H1 (cell line): ENCODE data around the gene MBD3. TPM values are rescaled to one million over a fixed set of nuclear protein-coding genes. Genes with fewer than 3 reads are reported as not detected.

Experiments used
- CTCF ChIA-PET: fragments of 300-600 bp; sonication (Branson Sonifier 250); formaldehyde crosslinking; loops from one replicate; lab custom pipeline; 2021; ENCODE audit not compliant: partially characterized antibody; lab: Charles Lee
- POLR2A ChIA-PET: fragments of 300-600 bp; sonication (Branson Sonifier 250); formaldehyde crosslinking; loops from one replicate; lab custom pipeline; 2021; ENCODE audit warnings: inconsistent platforms; ENCODE audit not compliant: partially characterized antibody; lab: Charles Lee
- DNase-seq, 2 experiments: peaks; one replicate each; pipeline versions ENCODE4 v3.0.0 to v3.0.0-alpha.2; 2010 to 2022; ENCODE audit warnings: low spot score in 2 of 2, low read depth in 1 of 2, mixed read lengths in 1 of 2
- FAIRE-seq: peaks from 2 replicates; lab custom pipeline; 2011; peaks lifted over from hg19 to GRCh38; lab: Jason Lieb, UNC
- H2AFZ ChIP-seq: 2 replicates; pipeline ENCODE4 v1.8.1; 2012; ENCODE audit warnings: low read length, inconsistent platforms
- H2AK5ac ChIP-seq: 2 replicates; pipeline ENCODE4 v1.6.1; 2013; ENCODE audit warnings: low read depth, low read length
- H2BK120ac ChIP-seq: replicated peaks from 2 replicates; pipeline ENCODE3; 2013; ENCODE audit warnings: low read depth, low read length, inconsistent platforms
- H2BK12ac ChIP-seq: 2 replicates; pipeline ENCODE4 v1.6.1; 2013; ENCODE audit warnings: low read depth, low read length
- H2BK15ac ChIP-seq: 2 replicates; pipeline ENCODE4 v1.6.1; 2013; ENCODE audit warnings: low read length
- H2BK20ac ChIP-seq: 2 replicates; pipeline ENCODE4 v1.6.1; 2013; ENCODE audit warnings: low read length
- H2BK5ac ChIP-seq: 2 replicates; pipeline ENCODE4 v1.6.1; 2013; ENCODE audit warnings: low read depth, low read length
- H3K14ac ChIP-seq: 2 replicates; pipeline ENCODE4 v1.6.1; 2013; ENCODE audit warnings: inconsistent platforms; ENCODE audit not compliant: insufficient read length
- H3K18ac ChIP-seq: 2 replicates; pipeline ENCODE4 v1.6.1; 2013; ENCODE audit warnings: low read length; ENCODE audit errors: extremely low read depth
- H3K23ac ChIP-seq: 2 replicates; pipeline ENCODE4 v1.6.1; 2013; ENCODE audit warnings: inconsistent platforms; ENCODE audit not compliant: insufficient read length
- H3K23me2 ChIP-seq: 2 replicates; pipeline ENCODE4 v1.6.1; 2013; ENCODE audit warnings: low read depth, low read length
- H3K27ac ChIP-seq: 2 replicates; pipeline ENCODE4 v1.6.1; 2011; ENCODE audit warnings: low read depth, low read length, inconsistent platforms
- H3K27me3 ChIP-seq, 4 experiments: replicated peaks in 1 of 4; 1 replicate in 1 of 4; 2 replicates in 3 of 4; pipeline versions ENCODE4 v1.6.1 to v1.8.1; 2011 to 2013; ENCODE audit warnings: low read length in 3 of 4, mild to moderate bottlenecking in 3 of 4, inconsistent platforms in 2 of 4, mixed read lengths in 2 of 4, moderate library complexity in 1 of 4; ENCODE audit not compliant: control insufficient read depth in 3 of 4, insufficient read depth in 3 of 4; ENCODE audit errors: extremely low read depth in 1 of 4
- H3K36me3 ChIP-seq, 4 experiments: 2 replicates each; pipeline versions ENCODE4 v1.6.1 to v1.8.1; 2011 to 2013; ENCODE audit warnings: mild to moderate bottlenecking in 4 of 4, low read length in 3 of 4, moderate library complexity in 2 of 4, control low read depth in 1 of 4, inconsistent platforms in 1 of 4; ENCODE audit not compliant: insufficient read depth in 4 of 4, control insufficient read depth in 2 of 4
- H3K4ac ChIP-seq: replicated peaks from 2 replicates; pipeline ENCODE3; 2013; ENCODE audit warnings: low read length, low read depth, mixed read lengths, inconsistent platforms; ENCODE audit not compliant: insufficient read length
- H3K4me1 ChIP-seq, 4 experiments: replicated peaks in 1 of 4; 1 replicate in 1 of 4; 2 replicates in 3 of 4; pipeline versions ENCODE4 v1.6.1 to v1.8.1; 2011 to 2013; ENCODE audit warnings: low read length in 3 of 4, inconsistent platforms in 2 of 4, mixed read lengths in 1 of 4; ENCODE audit not compliant: insufficient read depth in 4 of 4, control insufficient read depth in 3 of 4
- H3K4me2 ChIP-seq, 2 experiments: 2 replicates each; pipeline versions ENCODE4 v1.6.1 to v1.8.1; 2011 to 2013; ENCODE audit warnings: low read depth in 2 of 2, low read length in 2 of 2, control low read depth in 1 of 2, inconsistent platforms in 1 of 2, mild to moderate bottlenecking in 1 of 2; ENCODE audit not compliant: insufficient read depth in 1 of 2
- H3K4me3 ChIP-seq, 4 experiments: fragments of 200-600, 300-600 bp in 1 of 4; sonication (generic), shearing (Covaris generic), sonication (Bioruptor Twin) in 1 of 4; 2 replicates each; pipeline versions ENCODE4 v1.5.1 to v1.8.1; 2011 to 2016; ENCODE audit warnings: low read length in 4 of 4, low read depth in 3 of 4, control low read depth in 2 of 4, inconsistent platforms in 2 of 4, mild to moderate bottlenecking in 2 of 4, mixed read lengths in 1 of 4, moderate library complexity in 1 of 4; ENCODE audit not compliant: insufficient read depth in 2 of 4; ENCODE audit errors: extremely low read depth in 1 of 4
- H3K56ac ChIP-seq: replicated peaks from 2 replicates; pipeline ENCODE3; 2013; ENCODE audit warnings: low read depth, mild to moderate bottlenecking, mixed read lengths, low read length, inconsistent platforms; ENCODE audit not compliant: insufficient read length
- H3K79me1 ChIP-seq: 2 replicates; pipeline ENCODE4 v1.6.1; 2013; ENCODE audit warnings: low read depth, low read length, control low read depth
- H3K79me2 ChIP-seq, 2 experiments: 2 replicates each; pipeline versions ENCODE4 v1.6.1 to v1.8.1; 2012 to 2013; ENCODE audit warnings: low read length in 2 of 2, mild to moderate bottlenecking in 2 of 2, inconsistent platforms in 1 of 2; ENCODE audit not compliant: insufficient read depth in 2 of 2, control insufficient read depth in 1 of 2
- H3K9ac ChIP-seq, 4 experiments: replicated peaks in 1 of 4; 1 replicate in 1 of 4; 2 replicates in 3 of 4; pipeline versions ENCODE4 v1.6.1 to v1.8.1; 2011 to 2013; ENCODE audit warnings: low read depth in 3 of 4, low read length in 3 of 4, control low read depth in 2 of 4, mild to moderate bottlenecking in 2 of 4, moderate library complexity in 2 of 4, inconsistent platforms in 1 of 4; ENCODE audit errors: extremely low read depth in 1 of 4
- H3K9me3 ChIP-seq, 2 experiments: 2 replicates each; pipeline versions ENCODE4 v1.6.1 to v1.8.1; 2012 to 2013; ENCODE audit warnings: mild to moderate bottlenecking in 2 of 2, moderate library complexity in 2 of 2, control low read depth in 1 of 2, inconsistent platforms in 1 of 2, low read depth in 1 of 2, low read length in 1 of 2, mixed read lengths in 1 of 2; ENCODE audit not compliant: insufficient read depth in 2 of 2
- H4K20me1 ChIP-seq, 2 experiments: replicated peaks in 1 of 2; 2 replicates each; pipeline versions ENCODE3 to v1.8.1; 2011 to 2013; ENCODE audit warnings: inconsistent platforms in 2 of 2, low read length in 2 of 2, mild to moderate bottlenecking in 1 of 2; ENCODE audit not compliant: insufficient read depth in 2 of 2, control insufficient read depth in 1 of 2
- H4K5ac ChIP-seq: 2 replicates; pipeline ENCODE4 v1.6.1; 2013; ENCODE audit warnings: low read length, low read depth, mixed read lengths, inconsistent platforms; ENCODE audit not compliant: insufficient read length
- H4K8ac ChIP-seq: 2 replicates; pipeline ENCODE4 v1.8.0; 2013; ENCODE audit warnings: mild to moderate bottlenecking, moderate library complexity, low read length, inconsistent platforms; ENCODE audit not compliant: insufficient read depth; ENCODE audit errors: extremely low read depth
- H4K91ac ChIP-seq: replicated peaks from 2 replicates; pipeline ENCODE3; 2013; ENCODE audit warnings: low read length, mixed read lengths, inconsistent platforms; ENCODE audit not compliant: insufficient read length
- CTBP2 ChIP-seq: IDR thresholded peaks from 2 replicates; pipeline ENCODE4 v1.7.0; 2011; ENCODE audit warnings: borderline replicate concordance, mild to moderate bottlenecking, moderate library complexity, mixed read lengths, low read length; ENCODE audit not compliant: insufficient read depth, insufficient read length
- KDM4A ChIP-seq: IDR thresholded peaks from one replicate; pipeline ENCODE4 v1.7.1; 2012; ENCODE audit warnings: low read depth, mild to moderate bottlenecking, moderate library complexity, low read length, inconsistent platforms; ENCODE audit not compliant: severe bottlenecking
- POLR2A ChIP-seq, 2 experiments: IDR thresholded peaks; 1 replicate in 1 of 2; 2 replicates in 1 of 2; pipeline ENCODE4 v1.6.1; 2011; ENCODE audit warnings: low read depth in 2 of 2, low read length in 2 of 2, mild to moderate bottlenecking in 2 of 2; ENCODE audit errors: control extremely low read depth in 1 of 2
- RNF2 ChIP-seq: fragments of 200-900, 300-1000 bp; sonication (generic); IDR thresholded peaks from 2 replicates; pipeline ENCODE4 v1.7.1; 2016; ENCODE audit warnings: borderline replicate concordance, low read depth, mild to moderate bottlenecking, antibody characterized with exemption, low read length; ENCODE audit not compliant: poor library complexity, severe bottlenecking; ENCODE audit errors: missing control alignments
- SAP30 ChIP-seq: fragments of 300-600 bp; sonication (generic); IDR thresholded peaks from 2 replicates; pipeline ENCODE4 v1.7.1; 2012; ENCODE audit warnings: low read length, moderate library complexity, mild to moderate bottlenecking, inconsistent platforms; ENCODE audit not compliant: insufficient read depth, insufficient replicate concordance
- SIX5 ChIP-seq: IDR thresholded peaks from 2 replicates; pipeline ENCODE4 v1.6.1; 2011; ENCODE audit warnings: mild to moderate bottlenecking, low read depth, low read length
- TCF12 ChIP-seq: IDR thresholded peaks from 2 replicates; pipeline ENCODE4 v1.6.1; 2011; ENCODE audit warnings: low read depth, mild to moderate bottlenecking, low read length
- WGBS, 2 experiments: shearing (Covaris generic) in 1 of 2; methylation state at CpG; one replicate each; pipeline versions ENCODE4 v1.1.6 to v1.1.7; 2013 to 2015; ENCODE audit warnings: low lambda C conversion rate in 2 of 2, mixed read lengths in 2 of 2, inconsistent platforms in 1 of 2, low coverage in 1 of 2, missing lambda C conversion rate in 1 of 2; ENCODE audit not compliant: insufficient replicate concordance in 2 of 2, insufficient coverage in 1 of 2, insufficient read length in 1 of 2; ENCODE audit errors: extremely low coverage in 1 of 2, missing lambda C conversion rate in 1 of 2; 5-methylcytosine and 5-hydroxymethylcytosine counted together
- long read RNA-seq, 2 experiments: library from RNA in 1 of 2; library from capped mRNA in 1 of 2; stranded (forward); transcript quantifications; one replicate each; pipeline ENCODE4 v2.0.0, GENCODE V29; 2021; ENCODE audit warnings: inconsistent platforms in 1 of 2
- polyA minus RNA-seq, 3 experiments: library from RNA; depleted of rRNA, polyadenylated mRNA; stranded (reverse); fragments of >200 nt; gene quantifications; 1 replicate in 2 of 3; 2 replicates in 1 of 3; pipeline ENCODE4 v1.2.3, GENCODE V29; 2011
- polyA plus RNA-seq, 7 experiments: library from polyadenylated mRNA; depleted of rRNA in 3 of 7; stranded (reverse) in 5 of 7; unstranded in 2 of 7; fragments of >200 nt in 5 of 7; fragments of 200-250 nt in 2 of 7; gene quantifications; 1 replicate in 5 of 7; 2 replicates in 1 of 7; 4 replicates in 1 of 7; pipeline versions ENCODE4 v1.2.1 to v1.2.3, GENCODE V29; 2011 to 2013; ENCODE audit warnings: missing spikeins in 2 of 7, mixed read lengths in 2 of 7
- total RNA-seq: library from RNA; stranded (reverse); fragmentation: NEBNext Ultra II Directional; extraction: Animal tissue kit (Norgen Biotek cat#: 25700); gene quantifications from 2 replicates; pipeline ENCODE4 v1.2.1, GENCODE V29; 2021

Gene MBD3
- 110 and 115 TPM in 2 replicates for total RNA-seq
- 88.2 and 113 TPM in 2 replicates for polyA plus RNA-seq (2011; rRNA removed)
- polyA plus RNA-seq (2011; cell fraction: cytosol; rRNA removed): 88.4 TPM
- polyA plus RNA-seq (2011; cell fraction: nucleus; rRNA removed): 124 TPM
- 35.0 to 76.4 TPM (median 70.7 TPM) in 4 replicates for polyA plus RNA-seq (2012, experiment 1 of 2)
- polyA plus RNA-seq (2012, experiment 2 of 2): 53.8 TPM
- 51.4 TPM for polyA plus RNA-seq (2013, experiment 1 of 2)
- polyA plus RNA-seq (2013, experiment 2 of 2): 49.4 TPM
- 30.3 and 32.3 TPM in 2 replicates for polyA minus RNA-seq (2011; rRNA and poly(A)+ RNA removed)
- 61.4 TPM for polyA minus RNA-seq (2011; cell fraction: cytosol; rRNA and poly(A)+ RNA removed)
- polyA minus RNA-seq (2011; cell fraction: nucleus; rRNA and poly(A)+ RNA removed): 52.8 TPM
- long read RNA-seq, experiment 1, full-length matches to known transcripts: 4 of 67 reads
- long read RNA-seq, experiment 1, partial matches to known transcripts: 38 of 67 reads
- long read RNA-seq, experiment 1, other reads (novel, unspliced or antisense): 25 of 67 reads
- long read RNA-seq, experiment 2, partial matches to known transcripts: 0 of 1 reads
- long read RNA-seq, experiment 2, other reads (novel, unspliced or antisense): 1 of 1 reads

GRCh38 chr19:1592755-1593500 lies at the start of gene MBD3:
MBD3 (minus strand) TSS chr19:1592865; CDS start chr19:1592631, 234 bp downstream.
- Histone ChIP-seq H2BK120ac (no peak within 1 kb of the TSS), H3K9me3 (no peaks in the 10 kb centered on the region), H3K23me2 (peaks cover 5% of the 10 kb centered on the region), H3K27me3 (no peaks in the 10 kb centered on the region), H3K18ac (peak within 1 kb of the TSS; percentile 93), H4K8ac (peak within 1 kb of the TSS; percentile 99), H4K5ac (peak within 1 kb of the TSS; percentile 93), H3K36me3 (peaks cover 7 to 18% (median 11%) of the 10 kb centered on the region in 4 experiments), H4K20me1 (peaks cover 4 to 14% of the 10 kb centered on the region in 2 experiments), H3K4me1 (peaks cover 0 to 8% (median 6%) of the 10 kb centered on the region in 4 experiments; a peak in 6 of 7 replicates), H2BK12ac (no peak within 1 kb of the TSS), H2AK5ac (peak within 1 kb of the TSS; percentile 82), H3K56ac (peak within 1 kb of the TSS; percentile 85), H3K14ac (peak within 1 kb of the TSS; percentile 73), H3K27ac (peak within 1 kb of the TSS; percentile 98), H2AFZ (no peak within 1 kb of the TSS), H4K91ac (peak within 1 kb of the TSS; percentile 98), H2BK15ac (no peak within 1 kb of the TSS), H3K4me3 (peak within 1 kb of the TSS; percentile 82 to 93 (median 90)), H3K9ac (peak within 1 kb of the TSS; percentile 96 to 99 (median 98)), H3K23ac (no peak within 1 kb of the TSS), H3K79me2 (peaks cover 0 to 38% of the 10 kb centered on the region in 2 experiments; a peak in 3 of 4 replicates), H2BK5ac (peak within 1 kb of the TSS; percentile 93), H3K79me1 (peaks cover 11% of the 10 kb centered on the region; the same call in 1 of the 2 replicates), H3K4me2 (peak within 1 kb of the TSS; percentile 88 to 95), H3K4ac (peak within 1 kb of the TSS; percentile 24), H2BK20ac (no peak within 1 kb of the TSS)
- peak; percentile 88 to 93 for DNase-seq
- 18% methylated on average over 31 of the region's 68 CpGs; no CpG with 5 or more reads in 1 of the 2 experiments for WGBS, 2 experiments
- ChIA-PET POLR2A (interaction anchor here (0.6 to 3.3 kb wide), 24 partner anchors 11 to 1569 kb away, joined by 3 to 38 read pairs (median 4); partner anchors contain the start of gene UQCR11), CTCF (interaction anchor here (0.9 to 1.5 kb wide), 5 partner anchors 8 to 46 kb away, joined by 3 to 6 read pairs (median 4); partner anchors contain the start of gene UQCR11)
- no peak for FAIRE-seq
- TF ChIP-seq CTBP2 (no peak), SIX5 (no peak), KDM4A (no peak), SAP30 (no peak), RNF2 (no peak), POLR2A (IDR thresholded peaks at IDR 0.05; ENCODE audit: control extremely low read depth in 1 of 2, low read depth in 2 of 2, low read length in 2 of 2) (peak in 1 of 2 experiments; percentile 46; a peak in 1 of 3 replicates), TCF12 (no peak)
